Epithelial cell of prostate (primary cell): ENCODE data around the gene PPM1M.

ENCODE experiments used
- DNase-seq: peaks from one replicate; pipeline ENCODE4 v3.0.0-alpha.2; 2011; ENCODE audit warnings: low read depth, low spot score
- H3K27ac ChIP-seq: fragments of 450-650 bp; 2 replicates; pipeline ENCODE4 v1.5.1; 2017; ENCODE audit warnings: mild to moderate bottlenecking

The PPM1M gene, protein sequence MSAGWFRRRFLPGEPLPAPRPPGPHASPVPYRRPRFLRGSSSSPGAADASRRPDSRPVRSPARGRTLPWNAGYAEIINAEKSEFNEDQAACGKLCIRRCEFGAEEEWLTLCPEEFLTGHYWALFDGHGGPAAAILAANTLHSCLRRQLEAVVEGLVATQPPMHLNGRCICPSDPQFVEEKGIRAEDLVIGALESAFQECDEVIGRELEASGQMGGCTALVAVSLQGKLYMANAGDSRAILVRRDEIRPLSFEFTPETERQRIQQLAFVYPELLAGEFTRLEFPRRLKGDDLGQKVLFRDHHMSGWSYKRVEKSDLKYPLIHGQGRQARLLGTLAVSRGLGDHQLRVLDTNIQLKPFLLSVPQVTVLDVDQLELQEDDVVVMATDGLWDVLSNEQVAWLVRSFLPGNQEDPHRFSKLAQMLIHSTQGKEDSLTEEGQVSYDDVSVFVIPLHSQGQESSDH

DNA sequence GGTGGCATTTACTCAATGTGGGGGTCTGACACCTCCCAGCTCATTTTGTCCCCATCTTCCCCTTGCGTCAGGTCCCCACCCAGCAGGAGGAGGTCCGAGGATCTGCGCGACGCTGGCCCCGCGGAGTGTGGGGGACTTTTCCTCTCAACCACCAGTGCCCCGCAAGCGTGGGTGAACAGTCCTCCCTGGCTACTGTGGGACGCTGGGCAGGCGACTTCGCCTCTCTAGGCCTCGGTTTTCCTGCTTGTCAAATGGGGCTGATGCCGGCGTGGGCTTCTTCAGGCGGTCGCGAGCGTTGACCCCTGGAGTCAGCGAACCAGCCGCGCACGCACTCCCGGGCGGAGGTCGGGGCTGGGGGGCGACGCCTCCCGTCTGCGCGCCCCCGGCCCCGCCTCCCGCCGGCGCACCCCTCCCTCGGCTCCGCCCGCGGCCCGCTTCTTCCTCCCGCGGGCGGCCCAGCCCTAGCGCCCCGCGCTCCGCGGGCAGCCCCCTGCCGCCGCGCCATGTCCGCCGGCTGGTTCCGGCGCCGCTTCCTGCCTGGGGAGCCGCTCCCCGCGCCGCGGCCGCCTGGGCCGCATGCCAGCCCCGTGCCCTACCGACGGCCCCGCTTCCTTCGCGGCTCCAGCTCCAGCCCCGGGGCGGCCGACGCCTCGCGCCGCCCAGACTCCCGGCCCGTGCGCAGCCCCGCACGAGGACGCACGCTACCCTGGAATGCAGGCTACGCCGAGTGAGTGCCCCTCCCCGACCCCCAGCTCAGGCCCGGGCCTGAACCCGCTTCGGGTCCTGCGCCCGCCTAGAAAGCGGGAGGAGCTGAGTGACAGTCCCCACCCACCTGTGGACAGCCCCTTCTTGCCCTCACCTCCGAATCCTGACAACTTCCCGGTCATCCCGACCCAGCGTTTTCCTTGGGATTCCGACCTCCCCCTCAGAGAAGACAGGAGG is at the start of gene PPM1M:
Gene PPM1M (plus strand): TSS at position 438 of the 942 bp plus-strand sequence. CDS start 66 bp downstream, at position 504.
- peak within 1 kb of the TSS; percentile 67 for H3K27ac ChIP-seq
- DNase-seq = no peak

DNA sequence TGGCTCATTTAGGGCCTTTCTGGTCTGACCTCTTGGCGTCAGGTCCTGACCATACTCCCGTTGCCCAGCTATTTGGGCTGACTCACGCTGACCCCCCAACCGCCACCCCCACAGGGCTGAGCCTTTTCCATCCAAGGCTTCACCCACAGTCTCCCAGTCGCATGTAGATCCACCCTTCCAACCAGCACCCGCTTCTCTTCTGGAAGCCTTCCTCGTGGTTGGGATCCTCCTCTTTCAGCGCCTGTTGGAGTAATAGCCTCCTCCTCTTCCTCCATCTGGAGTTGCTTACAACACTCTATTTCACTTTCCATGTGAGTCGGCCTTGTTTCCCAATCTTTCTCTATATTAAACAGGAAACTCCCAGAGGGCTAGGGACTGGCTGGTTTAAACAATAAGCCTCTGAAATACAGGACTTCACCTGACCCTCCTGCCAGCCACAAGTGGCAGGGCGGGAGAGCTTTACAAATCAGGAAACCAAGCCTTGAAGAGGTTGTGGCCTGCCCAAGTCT is 49.7 kb upstream of the PPM1M start:
- H3K27ac ChIP-seq = peak overlapping the region; percentile 38
- no peak for DNase-seq

DNA sequence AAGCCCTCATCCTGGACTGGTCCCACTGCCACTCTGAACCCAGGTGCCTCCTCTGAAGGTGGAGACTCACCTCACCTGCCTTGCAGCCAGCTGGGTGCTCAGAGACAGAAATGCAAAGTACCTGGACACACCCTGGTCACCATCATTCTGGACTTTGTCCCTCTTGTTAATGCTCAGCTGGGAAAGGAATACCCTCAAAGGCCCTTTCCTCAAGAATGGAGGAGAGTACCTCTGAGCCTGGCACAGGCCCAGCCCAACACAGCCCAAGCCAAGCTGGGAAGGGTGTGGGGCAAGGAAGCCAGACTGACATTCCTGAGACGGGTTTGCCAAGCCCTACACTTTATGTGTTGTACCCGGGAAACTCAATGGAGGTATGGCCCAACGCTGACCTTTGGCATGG is 48.6 kb upstream of the PPM1M start:
- H3K27ac ChIP-seq = peak overlapping the region; percentile 38
- no peak for DNase-seq

DNA sequence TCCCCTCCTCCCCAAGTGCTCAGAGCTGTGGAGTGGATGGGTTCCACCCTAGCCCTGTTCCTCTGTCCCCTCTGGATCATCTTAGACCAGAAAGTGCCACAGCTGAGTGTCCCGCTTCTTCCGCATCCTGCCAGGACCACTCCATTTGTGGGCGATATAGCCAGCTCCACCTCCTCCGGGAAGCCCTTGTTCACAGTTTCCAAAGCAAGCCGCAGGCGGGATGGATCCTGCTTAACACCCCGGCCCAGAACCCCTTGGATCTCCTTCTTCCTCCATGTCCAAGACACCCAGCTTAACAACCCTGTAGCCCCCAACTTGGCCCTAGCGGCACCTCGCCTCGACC is 48.1 kb upstream of the PPM1M start:
- peak overlapping the region; percentile 38 for H3K27ac ChIP-seq
- DNase-seq = no peak

DNA sequence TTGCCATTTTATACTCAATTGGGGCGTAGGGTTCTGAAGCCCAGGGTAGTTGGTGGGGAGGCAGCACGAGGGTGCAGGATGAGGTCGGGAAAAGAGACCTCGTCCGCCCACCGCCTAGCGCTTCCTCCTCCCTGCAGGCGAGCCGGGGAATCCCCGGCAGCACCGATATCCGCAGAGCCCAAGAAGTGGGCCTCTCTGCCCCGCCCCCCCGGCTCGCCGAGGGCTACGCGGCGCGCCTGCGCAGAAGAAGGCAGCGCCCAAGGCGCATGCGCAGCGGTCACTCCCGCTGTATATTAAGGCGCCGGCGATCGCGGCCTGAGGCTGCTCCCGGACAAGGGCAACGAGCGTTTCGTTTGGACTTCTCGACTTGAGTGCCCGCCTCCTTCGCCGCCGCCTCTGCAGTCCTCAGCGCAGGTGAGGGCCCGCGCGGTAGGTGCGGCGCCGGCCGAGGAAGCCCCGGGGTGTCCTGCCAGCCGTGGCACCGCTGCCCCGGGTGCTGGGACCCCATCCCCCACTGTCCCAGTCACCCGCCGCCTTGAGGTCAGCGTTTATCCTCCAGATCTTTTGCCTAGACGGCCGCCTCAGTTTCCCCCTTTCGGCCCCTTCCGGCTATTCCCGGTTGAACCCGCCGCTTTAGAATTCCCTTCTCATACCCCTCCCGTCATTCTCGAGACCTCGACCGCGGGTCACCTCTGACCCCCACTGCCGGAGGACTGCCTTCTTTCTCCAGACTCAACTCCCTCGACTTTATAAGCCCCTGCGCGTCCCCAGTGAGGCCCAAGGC is 47.5 kb upstream of the PPM1M start, which contains the start of gene ALAS1:
Gene ALAS1 (plus strand): TSS at position 319 of the 784 bp plus-strand sequence. CDS start 1,082 bp downstream, outside the sequence.
- DNase-seq = no peak

DNA sequence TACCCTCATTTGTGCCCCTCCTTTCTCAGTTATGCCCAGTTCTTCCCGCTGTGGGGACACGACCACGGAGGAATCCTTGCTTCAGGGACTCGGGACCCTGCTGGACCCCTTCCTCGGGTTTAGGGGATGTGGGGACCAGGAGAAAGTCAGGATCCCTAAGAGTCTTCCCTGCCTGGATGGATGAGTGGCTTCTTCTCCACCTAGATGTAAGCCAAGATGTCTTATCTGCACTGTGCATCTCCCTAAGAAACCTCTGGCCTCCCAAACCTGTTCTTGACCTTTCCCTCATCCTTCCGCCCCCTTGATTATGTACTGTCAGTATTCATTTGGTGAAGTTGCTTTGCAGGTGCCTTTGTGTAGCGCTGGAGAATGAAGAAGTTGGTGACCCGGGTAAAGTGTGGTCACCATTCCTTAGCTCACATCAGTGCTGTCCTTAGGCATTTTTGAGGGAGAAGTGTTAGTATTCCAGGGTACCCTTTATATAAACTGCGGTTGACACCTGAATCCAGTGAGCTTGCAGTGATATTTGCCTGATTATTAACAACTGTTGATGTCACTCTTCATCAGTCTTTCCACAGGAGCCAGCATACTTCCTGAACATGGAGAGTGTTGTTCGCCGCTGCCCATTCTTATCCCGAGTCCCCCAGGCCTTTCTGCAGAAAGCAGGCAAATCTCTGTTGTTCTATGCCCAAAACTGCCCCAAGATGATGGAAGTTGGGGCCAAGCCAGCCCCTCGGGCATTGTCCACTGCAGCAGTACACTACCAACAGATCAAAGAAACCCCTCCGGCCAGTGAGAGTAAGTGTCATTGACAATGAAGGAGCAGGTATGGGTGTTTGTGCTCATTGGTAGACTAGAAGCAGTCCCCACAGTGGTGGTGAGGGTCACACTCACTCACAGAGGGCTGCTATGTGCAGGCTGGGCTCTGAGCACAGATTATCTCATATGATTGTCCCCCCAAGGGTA is 46.6 kb upstream of the PPM1M start:
- H3K27ac ChIP-seq = peak overlapping the region; percentile 38
- DNase-seq = no peak

More for the DNA sequence above, 47.5 kb upstream of the PPM1M start, which contains the start of gene ALAS1:
- peak within 1 kb of the TSS; percentile 38 for H3K27ac ChIP-seq

DNA sequence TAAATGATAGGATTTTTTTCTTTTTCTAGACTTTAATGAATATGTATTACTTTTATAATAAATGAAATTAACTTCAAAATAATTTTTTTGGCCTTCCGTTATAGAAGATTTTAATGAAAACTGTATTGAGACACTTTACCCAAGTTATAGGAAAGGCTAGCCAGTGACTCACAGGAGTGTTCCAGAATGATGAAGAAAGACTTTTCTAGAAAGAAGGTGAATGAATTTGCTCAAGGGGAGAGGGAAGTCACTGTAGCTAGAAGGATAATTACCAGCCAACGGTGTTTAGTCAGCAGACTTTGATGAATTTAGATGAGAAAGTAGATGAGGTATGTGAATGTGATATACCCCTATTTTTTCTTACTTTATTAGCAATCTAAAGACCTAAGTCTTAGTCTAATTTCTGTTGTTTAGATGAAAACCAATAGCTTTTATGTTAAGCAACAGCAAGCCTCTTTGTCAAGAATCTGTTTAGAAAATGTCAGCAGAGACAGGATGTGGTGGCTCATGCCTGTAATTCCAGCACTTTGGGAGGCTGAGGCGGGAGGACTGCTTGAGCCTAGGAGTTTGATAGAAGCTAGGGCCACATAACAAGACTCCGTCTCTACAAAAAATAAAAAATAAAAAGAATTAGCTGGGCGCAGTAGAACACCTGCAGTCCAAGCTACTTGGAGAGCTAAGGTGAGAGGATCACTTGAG is 44.4 kb upstream of the PPM1M start:
- H3K27ac ChIP-seq = no peak overlapping the region
- DNase-seq = no peak

DNA sequence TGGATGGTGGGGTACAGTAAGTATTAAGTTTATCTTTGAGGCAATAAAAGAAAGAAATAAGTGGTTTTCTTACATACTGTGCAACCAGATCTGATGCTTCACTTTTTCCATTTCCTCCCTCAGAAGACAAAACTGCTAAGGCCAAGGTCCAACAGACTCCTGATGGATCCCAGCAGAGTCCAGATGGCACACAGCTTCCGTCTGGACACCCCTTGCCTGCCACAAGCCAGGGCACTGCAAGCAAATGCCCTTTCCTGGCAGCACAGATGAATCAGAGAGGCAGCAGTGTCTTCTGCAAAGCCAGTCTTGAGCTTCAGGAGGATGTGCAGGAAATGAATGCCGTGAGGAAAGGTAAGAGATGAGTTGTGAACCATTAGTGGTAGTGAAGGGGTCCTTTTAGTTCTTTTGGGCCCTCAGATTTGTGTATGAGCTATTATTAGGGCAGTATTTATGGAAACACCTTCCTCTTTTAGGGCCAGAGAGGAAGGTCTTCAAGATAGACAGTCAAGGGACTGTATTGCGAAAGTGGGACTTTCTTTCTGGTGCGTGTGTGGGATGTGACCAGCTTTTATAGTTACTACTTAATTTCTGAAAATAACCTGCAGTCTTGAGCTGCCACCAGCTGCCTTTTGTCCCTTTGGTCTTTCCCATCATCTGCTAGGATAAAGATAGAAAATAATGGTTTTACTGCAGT is 43.0 kb upstream of the PPM1M start:
- DNase-seq = no peak
- H3K27ac ChIP-seq = no peak overlapping the region

DNA sequence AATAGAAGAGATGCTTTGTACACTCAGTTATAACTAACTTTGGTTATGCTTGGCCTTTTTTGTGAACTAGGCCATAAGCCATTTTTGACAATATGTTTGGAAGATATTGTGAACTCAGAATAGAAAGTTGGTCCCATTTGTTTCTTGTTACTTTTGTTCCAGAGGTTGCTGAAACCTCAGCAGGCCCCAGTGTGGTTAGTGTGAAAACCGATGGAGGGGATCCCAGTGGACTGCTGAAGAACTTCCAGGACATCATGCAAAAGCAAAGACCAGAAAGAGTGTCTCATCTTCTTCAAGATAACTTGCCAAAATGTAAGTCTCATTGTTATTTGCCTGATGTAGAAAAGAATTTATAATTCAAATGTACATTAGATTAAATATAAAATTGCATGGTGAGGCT is 41.9 kb upstream of the PPM1M start:
- H3K27ac ChIP-seq = peak overlapping the region; percentile 72
- DNase-seq = no peak

DNA sequence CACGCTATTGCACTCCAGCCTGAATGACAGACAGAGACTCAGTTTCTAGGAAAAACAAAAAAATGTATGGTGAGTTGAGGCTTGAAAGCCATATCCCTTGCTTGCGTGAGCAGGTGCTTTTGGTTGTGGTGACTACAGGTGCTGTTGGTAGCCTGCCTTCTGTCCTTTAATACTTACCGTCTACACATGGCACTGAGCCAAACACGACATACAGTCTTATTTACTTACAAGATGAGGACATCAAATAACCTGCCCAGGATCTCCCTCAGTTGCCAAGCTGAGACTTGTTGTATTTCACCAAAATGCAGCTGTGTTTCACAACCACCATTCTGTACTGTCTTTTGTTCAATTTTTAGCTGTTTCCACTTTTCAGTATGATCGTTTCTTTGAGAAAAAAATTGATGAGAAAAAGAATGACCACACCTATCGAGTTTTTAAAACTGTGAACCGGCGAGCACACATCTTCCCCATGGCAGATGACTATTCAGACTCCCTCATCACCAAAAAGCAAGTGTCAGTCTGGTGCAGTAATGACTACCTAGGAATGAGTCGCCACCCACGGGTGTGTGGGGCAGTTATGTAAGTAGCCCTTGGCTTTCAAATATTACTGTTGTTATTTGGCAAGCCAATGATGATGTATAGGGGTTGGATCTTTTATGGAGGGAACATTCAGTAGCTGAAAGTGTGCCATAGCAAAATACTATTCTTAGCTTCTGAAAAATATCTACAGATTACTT is 41.1 kb upstream of the PPM1M start:
- peak; percentile 76 for DNase-seq
- H3K27ac ChIP-seq = peak overlapping the region; percentile 72

DNA sequence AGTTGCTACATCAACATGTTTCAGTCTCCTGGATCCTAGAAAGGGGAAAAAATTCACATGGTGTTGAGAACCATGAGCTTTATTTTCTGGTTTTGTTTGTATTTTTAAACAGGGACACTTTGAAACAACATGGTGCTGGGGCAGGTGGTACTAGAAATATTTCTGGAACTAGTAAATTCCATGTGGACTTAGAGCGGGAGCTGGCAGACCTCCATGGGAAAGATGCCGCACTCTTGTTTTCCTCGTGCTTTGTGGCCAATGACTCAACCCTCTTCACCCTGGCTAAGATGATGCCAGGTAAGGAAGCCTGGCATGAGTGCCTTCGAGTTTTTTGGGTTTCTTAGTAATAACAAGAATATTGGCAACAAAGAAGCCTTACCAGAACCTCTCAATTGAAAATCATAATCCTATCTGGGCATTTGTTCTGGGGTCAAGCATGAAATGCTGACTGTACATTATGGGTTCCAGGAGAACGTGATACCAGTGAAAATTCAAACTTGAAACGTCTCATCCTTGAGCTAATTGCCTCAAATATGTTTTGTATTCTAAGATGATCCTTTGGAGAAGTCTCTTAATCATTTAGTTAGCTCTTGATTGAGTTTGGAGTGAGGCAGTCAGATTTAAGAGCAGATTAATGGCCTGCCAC is 39.7 kb upstream of the PPM1M start:
- no peak for DNase-seq
- peak overlapping the region; percentile 72 for H3K27ac ChIP-seq

DNA sequence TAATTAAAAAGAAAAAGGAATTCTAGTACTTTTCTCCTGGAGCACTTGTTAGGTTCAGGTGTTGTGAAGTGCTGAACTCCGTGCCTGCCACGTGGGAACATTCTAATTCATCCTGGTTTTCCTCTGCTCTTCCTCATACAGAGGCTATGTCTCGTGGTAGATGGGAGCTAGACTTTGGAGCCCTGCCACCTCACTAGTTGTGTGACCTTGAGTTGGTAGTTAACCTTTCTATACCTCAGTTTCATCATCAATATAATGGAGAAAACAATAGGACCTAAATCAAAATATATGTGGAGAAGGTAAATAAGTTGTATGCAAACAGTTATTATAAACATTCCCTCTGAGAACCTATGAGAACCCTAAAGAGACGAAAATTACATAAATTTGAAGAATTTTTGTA is 37.0 kb upstream of the PPM1M start:
- no peak overlapping the region for H3K27ac ChIP-seq
- no peak for DNase-seq

DNA sequence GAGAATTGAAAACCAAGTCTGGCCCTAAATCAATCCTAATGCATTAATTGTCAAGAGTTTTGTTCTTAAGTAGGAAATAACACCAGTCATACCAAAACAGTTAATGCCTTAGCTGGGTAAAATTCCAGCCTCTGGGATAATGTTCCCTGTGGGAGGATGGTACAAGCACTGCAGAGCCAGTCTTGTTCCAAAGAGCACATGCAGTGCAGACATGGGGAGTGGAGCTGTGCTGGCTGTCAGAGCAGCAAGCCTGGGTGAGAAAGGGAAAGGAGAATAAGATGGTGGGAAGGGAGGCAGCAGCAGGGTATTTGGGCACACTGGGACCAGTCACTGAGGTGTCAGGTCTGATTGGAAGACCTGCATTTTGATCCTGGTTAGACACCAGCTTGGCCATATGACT is 35.5 kb upstream of the PPM1M start:
- DNase-seq = no peak
- no peak overlapping the region for H3K27ac ChIP-seq

DNA sequence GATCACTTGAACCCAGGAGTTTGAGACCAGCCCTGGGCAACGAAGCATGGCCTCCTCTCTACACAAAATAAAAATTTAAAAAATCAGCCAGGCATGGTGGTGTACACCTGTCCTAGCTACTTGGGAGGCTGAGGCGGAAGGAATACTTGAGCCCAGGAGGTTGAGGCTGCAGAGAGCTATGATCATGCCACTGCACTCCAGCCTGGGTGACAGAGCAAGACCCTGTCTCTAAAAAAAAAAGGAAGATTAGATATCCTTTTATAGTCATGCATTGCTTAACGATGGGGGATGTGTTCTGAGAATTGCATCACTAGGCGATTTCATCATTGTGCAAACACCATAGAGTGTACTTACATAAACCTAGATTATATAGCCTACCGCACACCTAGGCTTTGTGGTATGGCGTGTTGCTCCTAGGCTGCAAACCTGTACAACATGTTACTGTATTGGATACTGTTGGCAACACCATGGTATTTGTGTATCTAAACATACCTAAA is 35.0 kb upstream of the PPM1M start:
- H3K27ac ChIP-seq = no peak overlapping the region
- peak; percentile 64 for DNase-seq

DNA sequence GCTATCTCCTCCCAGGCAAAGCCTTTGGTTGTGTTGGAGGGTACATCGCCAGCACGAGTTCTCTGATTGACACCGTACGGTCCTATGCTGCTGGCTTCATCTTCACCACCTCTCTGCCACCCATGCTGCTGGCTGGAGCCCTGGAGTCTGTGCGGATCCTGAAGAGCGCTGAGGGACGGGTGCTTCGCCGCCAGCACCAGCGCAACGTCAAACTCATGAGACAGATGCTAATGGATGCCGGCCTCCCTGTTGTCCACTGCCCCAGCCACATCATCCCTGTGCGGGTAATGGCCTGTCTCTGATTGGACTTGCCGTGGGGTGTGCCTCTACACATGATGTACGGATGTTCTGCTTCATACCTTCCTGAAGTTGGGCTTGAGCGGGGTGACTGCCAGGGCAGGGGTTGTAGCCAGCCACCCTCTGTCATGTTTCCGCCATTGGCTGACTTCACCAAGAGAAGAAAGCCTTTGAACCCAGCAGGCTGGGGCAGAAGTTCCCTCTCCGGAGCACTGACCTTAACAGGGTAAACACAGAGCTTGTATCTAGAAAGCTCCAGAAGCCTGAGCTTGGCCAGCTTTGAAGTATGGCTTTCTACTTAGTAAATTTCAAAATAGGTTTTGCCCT is 34.2 kb upstream of the PPM1M start:
- DNase-seq = no peak
- H3K27ac ChIP-seq = no peak overlapping the region

DNA sequence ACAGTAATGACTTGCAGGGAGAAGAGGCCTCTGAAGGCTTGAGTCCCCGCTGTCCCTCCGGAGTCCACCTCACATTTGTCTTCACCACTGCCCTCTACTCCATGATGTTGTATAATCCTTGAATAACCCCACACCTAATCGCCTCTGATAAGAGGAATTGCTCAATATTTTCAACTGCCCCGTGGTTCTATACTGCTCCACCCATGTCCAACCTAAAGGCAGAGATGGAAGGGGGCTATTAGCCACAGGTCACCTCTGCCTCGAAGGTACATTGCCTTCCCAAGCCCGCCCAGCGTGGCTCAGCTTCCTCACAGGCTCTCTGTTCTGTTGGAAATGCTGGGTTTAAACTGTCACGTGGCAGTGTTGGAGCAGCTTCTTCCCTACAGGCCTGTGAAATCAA is 32.6 kb upstream of the PPM1M start:
- DNase-seq = no peak
- no peak overlapping the region for H3K27ac ChIP-seq
